GM12875 (cell line): ENCODE data around the gene TLE3.

Experiments used
- H3K4me3 ChIP-seq: one replicate; pipeline ENCODE4 v1.5.1; 2011; ENCODE audit warnings: low read depth, low read length, control low read depth
- CTCF ChIP-seq: IDR thresholded peaks from 2 replicates; pipeline ENCODE4 v1.5.1; 2011; ENCODE audit warnings: low read depth, mild to moderate bottlenecking, control low read depth, inconsistent platforms, low read length, moderate library complexity, borderline replicate concordance; ENCODE audit not compliant: insufficient read depth

Gene TLE3

DNA sequence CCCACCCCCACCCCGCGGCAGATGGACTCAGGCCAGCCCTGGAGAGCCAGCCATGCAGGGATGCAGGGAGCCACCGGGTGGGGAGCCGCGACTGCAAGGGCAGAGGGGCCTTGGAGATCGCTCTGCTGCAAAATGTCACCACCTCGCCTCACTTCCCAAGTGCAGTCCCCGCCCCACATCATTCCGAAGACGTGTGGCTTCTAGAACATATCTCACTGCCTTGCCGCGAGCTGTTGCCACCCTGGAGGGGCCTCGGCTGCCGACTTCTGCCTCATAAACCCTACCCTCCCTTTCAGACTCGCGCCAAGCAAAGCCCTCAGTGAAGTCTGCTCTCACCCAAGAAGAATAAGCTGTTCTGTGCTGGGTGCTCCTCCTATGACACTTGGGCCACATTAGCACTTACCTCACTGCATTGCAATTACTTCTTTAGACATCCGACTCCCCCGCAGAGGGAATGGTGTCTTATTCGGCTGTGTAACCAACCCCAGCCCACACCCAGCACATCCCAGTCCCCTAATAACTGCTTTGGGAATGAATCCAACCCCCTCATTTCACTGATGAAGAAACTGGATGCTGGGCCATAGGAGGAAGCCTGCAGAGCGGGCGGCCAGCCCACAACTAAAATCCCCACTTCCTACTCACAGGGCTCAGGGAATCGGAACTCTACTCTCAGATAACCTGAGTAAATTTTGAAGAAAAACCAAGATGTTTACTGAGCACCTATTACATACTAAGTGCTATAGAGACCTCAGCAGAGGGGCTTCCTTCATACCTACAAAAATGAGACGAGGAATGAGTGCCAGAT is 8.6 kb downstream of the TLE3 start:
- no peak overlapping the region for H3K4me3 ChIP-seq
- no peak for TF ChIP-seq CTCF

DNA sequence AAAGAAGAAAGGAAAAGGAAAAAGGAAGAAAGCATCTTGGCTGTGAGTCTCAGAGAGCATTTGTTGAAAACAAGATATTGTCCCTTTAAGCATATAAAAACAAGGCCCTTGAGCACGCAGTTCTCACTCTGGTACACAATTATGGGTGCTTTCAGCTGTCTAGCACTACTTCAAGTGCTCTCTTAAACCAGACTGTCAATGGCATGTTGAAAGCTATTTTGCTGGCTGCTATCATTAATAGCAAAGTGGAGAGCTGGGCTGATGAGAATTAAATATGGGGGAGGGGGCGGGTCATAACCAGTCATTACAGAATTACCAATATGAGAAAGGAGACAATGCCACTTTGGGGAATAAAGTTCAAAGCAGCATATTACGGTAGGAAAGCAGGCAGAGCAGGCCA is 9.3 kb downstream of the TLE3 start:
- TF ChIP-seq CTCF = no peak
- H3K4me3 ChIP-seq = no peak overlapping the region

DNA sequence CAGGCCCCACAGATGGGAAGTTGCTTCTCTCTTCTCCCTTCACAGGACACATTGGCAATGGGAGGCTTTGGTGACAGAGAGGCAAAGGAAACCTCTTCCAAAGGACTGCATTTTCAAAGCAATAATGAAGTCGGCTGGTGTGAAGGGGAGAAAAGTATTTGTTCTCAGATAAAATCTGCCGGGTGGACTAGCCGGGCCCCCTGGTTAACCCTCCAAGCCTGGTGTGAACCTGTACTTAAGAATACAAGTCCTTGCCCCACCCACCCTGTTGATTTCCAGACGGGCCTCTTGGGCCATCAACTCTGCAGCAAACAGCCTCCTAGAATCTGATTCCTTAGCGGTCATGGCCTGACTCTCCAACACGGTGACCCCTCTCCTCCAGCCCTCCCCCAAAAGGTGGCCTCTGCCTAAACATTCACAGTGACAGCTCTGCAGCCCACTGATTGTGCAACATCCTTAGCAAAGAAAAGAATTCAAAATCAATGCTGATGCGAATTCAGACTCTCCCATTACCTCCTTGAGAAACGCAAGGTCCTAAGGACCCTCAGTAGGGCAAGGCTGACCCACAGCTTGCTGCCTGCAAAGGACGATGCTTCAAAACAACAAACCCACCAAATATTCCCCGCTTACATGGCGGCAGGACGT is 9.9 kb downstream of the TLE3 start:
- no peak overlapping the region for H3K4me3 ChIP-seq

DNA sequence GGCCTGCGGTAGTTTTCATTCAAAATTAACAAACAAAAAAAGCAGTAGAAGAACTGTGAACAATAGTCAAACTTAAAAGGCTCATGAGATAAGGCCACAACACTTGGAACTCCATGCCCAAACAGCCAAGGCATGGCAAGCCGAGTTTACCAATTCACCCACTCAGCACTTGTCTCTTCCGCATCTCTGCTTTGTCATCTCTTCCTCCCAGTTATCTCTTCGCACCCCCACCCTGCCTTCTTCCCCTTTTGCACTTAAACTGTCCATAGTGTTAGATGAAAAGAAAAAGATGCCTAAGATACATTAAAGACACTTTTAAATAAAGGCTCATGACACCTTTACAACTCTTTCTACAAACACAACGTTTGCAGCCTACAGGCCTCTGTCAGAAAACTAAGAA is 11.1 kb downstream of the TLE3 start:
- no peak overlapping the region for H3K4me3 ChIP-seq
- TF ChIP-seq CTCF = no peak

More for the DNA sequence above, 9.9 kb downstream of the TLE3 start:
- no peak for TF ChIP-seq CTCF

DNA sequence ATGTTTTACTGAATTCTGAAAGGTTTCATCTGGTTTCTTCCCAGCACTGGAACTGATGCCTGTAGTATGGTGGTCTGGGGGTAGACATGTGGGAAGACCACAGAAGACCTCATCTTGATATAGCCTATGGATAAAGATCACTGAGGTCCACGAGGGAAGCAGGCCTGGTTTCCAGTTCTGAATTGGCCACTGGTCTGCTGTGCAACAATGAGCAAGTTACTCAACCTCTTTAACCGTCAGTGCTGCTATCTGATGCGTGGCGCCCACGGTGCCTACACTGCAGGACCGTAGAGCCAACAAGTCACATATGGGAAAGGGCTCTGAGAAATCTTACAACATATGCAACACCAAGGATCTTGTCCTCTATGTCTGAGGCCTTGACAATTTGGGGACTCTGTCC is 13.3 kb downstream of the TLE3 start:
- no peak for TF ChIP-seq CTCF
- H3K4me3 ChIP-seq = no peak overlapping the region

- TF ChIP-seq CTCF = no peak
- H3K4me3 ChIP-seq = no peak overlapping the region
Observed at GRCh38 chr15:70083946-70084345, 13.8 kb downstream of the TLE3 start.

DNA sequence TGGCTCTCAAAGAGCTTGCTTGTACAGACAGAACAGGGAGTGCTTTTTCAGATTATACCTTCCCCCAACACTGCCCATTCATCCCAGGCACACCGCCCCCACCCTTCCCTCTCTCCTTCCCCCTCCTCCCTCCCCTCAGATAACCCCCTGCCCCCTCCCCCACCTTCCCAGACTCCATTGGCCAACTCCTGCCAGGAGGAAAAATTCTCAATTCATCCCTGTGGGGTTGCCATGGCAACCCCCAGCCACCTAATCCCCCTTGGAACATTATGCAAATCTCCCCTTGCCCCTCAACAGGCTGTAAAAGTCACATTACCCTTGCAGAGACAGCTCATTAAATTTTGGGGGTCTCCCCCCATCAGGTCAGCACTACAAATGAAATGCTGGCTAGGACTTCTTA is 14.3 kb downstream of the TLE3 start:
- no peak overlapping the region for H3K4me3 ChIP-seq
- TF ChIP-seq CTCF = no peak
